ENCODE results near the gene CDK1. TPM values are rescaled to one million over a fixed set of nuclear protein-coding genes. Genes with fewer than 3 reads are reported as not detected.

The CDK1 gene
- total and polyA plus RNA-seq, 2 donors (not counting 1 experiment from before 2014, with no cell fraction given) = 0.54 to 0.71 TPM

GRCh38 chr10:60796481-60796880 lies 18.2 kb downstream of the CDK1 start:
- Mint-ChIP-seq H3K4me3 (no peak overlapping the region), H3K9me3 (ENCODE audit: insufficient read depth) (no peaks in the 10 kb centered on the region), H3K4me1 (no peaks in the 10 kb centered on the region), H3K27ac (no peak overlapping the region), H3K27me3 (no peaks in the 10 kb centered on the region)
- ChIA-PET POLR2A (no interaction called here), CTCF (no interaction called here)
- no peak overlapping the region for H3K27ac ChIP-seq (ENCODE audit: low read length in 2 of 2)
- H3K27me3 ChIP-seq (replicated peaks in 1 of 4; ENCODE audit: control extremely low read depth in 1 of 4, control insufficient read depth in 3 of 4, insufficient read depth in 4 of 4, low read length in 3 of 4) = no peaks in the 10 kb centered on the region
- no peaks in the 10 kb centered on the region for H4K20me1 ChIP-seq (ENCODE audit: control insufficient read depth, insufficient read depth, low read length, poor library complexity, severe bottlenecking)
- H2AFZ ChIP-seq (ENCODE audit: insufficient read depth, low read depth, low read length, poor library complexity, severe bottlenecking) = no peak overlapping the region
- no peak overlapping the region for H3K4me3 ChIP-seq (ENCODE audit: control extremely low read depth in 1 of 5, extremely low read depth in 1 of 5, insufficient read depth in 1 of 5, low read depth in 2 of 5, low read length in 4 of 5)
- no peaks in the 10 kb centered on the region for H3K9me3 ChIP-seq (ENCODE audit: control extremely low read depth in 1 of 3, control insufficient read depth in 2 of 3, insufficient read depth in 1 of 3, low read length in 2 of 3)
- intact Hi-C loops (cut with micrococcal nuclease) = no loop called here
- TF ChIP-seq CTCF (IDR thresholded peaks at IDR 0.05) (no peak), EZH2 (IDR thresholded peaks at IDR 0.05; ENCODE audit: borderline replicate concordance, insufficient read depth, low read depth, low read length, poor library complexity, severe bottlenecking) (no peak)
- H3K9ac ChIP-seq (ENCODE audit: low read length) = no peak overlapping the region
- no peak overlapping the region for H3K4me2 ChIP-seq (replicated peaks; ENCODE audit: low read depth, low read length, poor library complexity, severe bottlenecking)
- H3K79me2 ChIP-seq (ENCODE audit: control insufficient read depth, insufficient read depth, low read length) = no peaks in the 10 kb centered on the region
- DNase-seq = no peak
- H3K4me1 ChIP-seq (ENCODE audit: control insufficient read depth in 2 of 2, insufficient read depth in 2 of 2, low read length in 2 of 2) = no peaks in the 10 kb centered on the region
- no peak for ATAC-seq (ENCODE audit: low read depth)
- WGBS (ENCODE audit: insufficient coverage) = 100% methylated on average over 1 of the region's 1 CpG
- H3K36me3 ChIP-seq (replicated peaks in 1 of 2; ENCODE audit: control extremely low read depth in 1 of 2, control insufficient read depth in 1 of 2, extremely low read depth in 1 of 2, insufficient read depth in 2 of 2, low read length in 1 of 2) = no peaks in the 10 kb centered on the region

GRCh38 chr10:60797200-60797599 lies 18.9 kb downstream of the CDK1 start:
- Mint-ChIP-seq H3K27me3 (no peaks in the 10 kb centered on the region), H3K9me3 (ENCODE audit: insufficient read depth) (no peaks in the 10 kb centered on the region), H3K4me3 (no peak overlapping the region), H3K4me1 (no peaks in the 10 kb centered on the region), H3K27ac (no peak overlapping the region)
- intact Hi-C loops (cut with micrococcal nuclease) = no loop called here
- DNase-seq = no peak
- Histone ChIP-seq H2AFZ (ENCODE audit: insufficient read depth, low read depth, low read length, poor library complexity, severe bottlenecking) (no peak overlapping the region), H3K27me3 (replicated peaks in 1 of 4; ENCODE audit: control extremely low read depth in 1 of 4, control insufficient read depth in 3 of 4, insufficient read depth in 4 of 4, low read length in 3 of 4) (no peaks in the 10 kb centered on the region), H3K36me3 (replicated peaks in 1 of 2; ENCODE audit: control extremely low read depth in 1 of 2, control insufficient read depth in 1 of 2, extremely low read depth in 1 of 2, insufficient read depth in 2 of 2, low read length in 1 of 2) (no peaks in the 10 kb centered on the region), H3K9ac (ENCODE audit: low read length) (no peak overlapping the region), H3K79me2 (ENCODE audit: control insufficient read depth, insufficient read depth, low read length) (no peaks in the 10 kb centered on the region), H4K20me1 (ENCODE audit: control insufficient read depth, insufficient read depth, low read length, poor library complexity, severe bottlenecking) (no peaks in the 10 kb centered on the region), H3K4me1 (ENCODE audit: control insufficient read depth in 2 of 2, insufficient read depth in 2 of 2, low read length in 2 of 2) (no peaks in the 10 kb centered on the region), H3K9me3 (ENCODE audit: control extremely low read depth in 1 of 3, control insufficient read depth in 2 of 3, insufficient read depth in 1 of 3, low read length in 2 of 3) (no peaks in the 10 kb centered on the region), H3K4me3 (ENCODE audit: control extremely low read depth in 1 of 5, extremely low read depth in 1 of 5, insufficient read depth in 1 of 5, low read depth in 2 of 5, low read length in 4 of 5) (no peak overlapping the region), H3K27ac (ENCODE audit: low read length in 2 of 2) (no peak overlapping the region), H3K4me2 (replicated peaks; ENCODE audit: low read depth, low read length, poor library complexity, severe bottlenecking) (no peak overlapping the region)
- CTCF ChIA-PET = no interaction called here
- ATAC-seq (ENCODE audit: low read depth) = no peak
- 83% methylated on average over 2 of the region's 6 CpGs for WGBS (ENCODE audit: insufficient coverage)
- POLR2A ChIA-PET = no interaction called here
- no peak for TF ChIP-seq EZH2 (IDR thresholded peaks at IDR 0.05; ENCODE audit: borderline replicate concordance, insufficient read depth, low read depth, low read length, poor library complexity, severe bottlenecking)
- TF ChIP-seq CTCF (IDR thresholded peaks at IDR 0.05) = no peak

All from B cell (primary cell).